ENCODE data around the gene NBPF1.
"Not testable (repeated sequence)": the region's sequence is repeated elsewhere in the genome, so short reads cannot be mapped to it uniquely, and the experiment has no call there.

The NBPF1 gene

DNA sequence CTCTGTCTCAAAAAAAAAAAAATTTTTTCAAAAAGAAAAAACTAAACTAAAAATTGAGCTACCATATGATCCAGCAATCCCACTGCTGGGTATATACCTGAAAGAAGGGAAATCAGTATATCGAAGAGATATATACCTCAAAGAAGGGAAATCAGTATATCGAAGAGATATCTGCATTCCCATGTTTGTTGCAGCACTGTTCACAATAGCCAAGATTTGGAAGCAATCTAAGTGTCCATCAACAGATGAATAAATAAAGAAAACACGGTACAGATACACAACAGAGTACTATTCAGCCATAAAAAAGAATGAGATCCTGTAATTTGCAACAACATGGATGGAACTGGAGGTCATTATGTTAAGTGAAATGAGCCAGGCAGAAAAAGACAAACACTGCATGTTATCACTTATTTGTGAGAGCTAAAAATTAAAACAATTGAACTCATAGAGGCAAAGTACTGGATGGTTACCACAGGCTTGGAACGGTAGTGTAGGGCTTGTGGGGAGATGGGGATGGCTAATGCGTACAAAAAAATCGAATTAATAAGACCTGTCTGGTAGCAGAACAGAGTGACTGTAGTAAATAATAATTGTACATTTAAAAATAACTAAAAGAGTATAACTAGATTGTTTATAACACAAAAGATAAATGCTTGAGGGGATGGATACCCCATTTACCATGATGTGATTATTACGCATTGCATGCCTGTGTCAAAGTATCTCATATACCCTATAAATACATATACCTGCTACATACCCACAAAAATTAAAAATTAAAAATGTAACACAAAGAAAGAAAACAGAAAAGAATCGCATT is 28.0 kb upstream of the NBPF1 start:
- not testable (repeated sequence) for H3K36me3 ChIP-seq (ENCODE audit: control insufficient read depth, insufficient read depth, low read length); H3K27ac ChIP-seq (ENCODE audit: insufficient read depth, low read depth, low read length, poor library complexity, severe bottlenecking); H3K9me3 ChIP-seq (ENCODE audit: control insufficient read depth, low read length); H3K4me1 ChIP-seq (ENCODE audit: control insufficient read depth, insufficient read depth, low read length); H3K27me3 ChIP-seq (ENCODE audit: control insufficient read depth, insufficient read depth, low read length, poor library complexity, severe bottlenecking); H3K4me3 ChIP-seq (ENCODE audit: insufficient read depth, low read depth, low read length)
- 93 to 94% methylated on average over 8 of the region's 8 CpGs for WGBS, 2 experiments

DNA sequence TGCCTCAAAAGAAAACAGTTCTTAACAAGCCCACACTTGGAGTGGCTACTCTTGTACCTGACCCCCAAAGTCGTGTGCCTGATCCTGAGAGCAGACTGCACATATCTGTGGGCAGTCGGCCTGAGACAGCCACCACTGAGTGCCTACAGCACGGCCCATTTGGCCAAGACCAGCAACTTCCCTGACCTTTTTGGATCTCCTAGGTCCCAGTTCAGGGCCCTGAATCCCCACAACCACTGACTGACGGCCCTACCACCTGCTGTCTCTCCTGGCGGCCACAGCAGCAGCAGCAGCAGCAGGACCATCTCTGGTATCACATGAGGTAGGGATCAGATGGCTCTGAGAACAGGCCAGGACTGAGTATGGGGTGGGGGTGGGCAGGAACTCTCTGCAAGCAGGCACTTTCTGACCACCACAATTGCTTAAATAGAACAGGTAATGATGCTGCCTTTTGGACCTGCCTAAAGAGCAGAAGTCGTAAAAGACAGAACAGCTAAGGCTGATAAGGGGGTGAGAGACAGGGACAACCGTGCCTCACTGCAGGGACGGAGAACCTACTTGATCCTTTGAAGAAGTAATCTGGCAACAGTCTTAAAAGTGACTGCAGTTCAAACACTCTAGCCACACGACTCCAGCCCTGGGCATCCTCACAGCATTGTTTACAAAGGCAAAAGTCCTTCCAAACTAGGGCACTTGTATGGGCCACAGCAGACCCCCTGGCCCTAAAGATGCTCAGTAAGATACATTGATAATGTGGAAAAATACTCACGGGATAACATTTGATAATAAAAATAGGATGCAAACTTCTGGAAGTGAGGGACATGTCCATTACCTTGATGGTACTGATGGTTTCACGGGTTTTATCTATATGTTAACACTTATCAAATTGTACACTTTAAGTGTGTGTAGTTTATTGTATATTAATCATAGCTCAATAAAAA is 26.0 kb upstream of the NBPF1 start:
- 80 to 82% methylated on average over 10 to 11 of the region's 11 CpGs for WGBS, 2 experiments
- not testable (repeated sequence) for H3K9me3 ChIP-seq (ENCODE audit: control insufficient read depth, low read length); H3K4me3 ChIP-seq (ENCODE audit: insufficient read depth, low read depth, low read length); H3K4me1 ChIP-seq (ENCODE audit: control insufficient read depth, insufficient read depth, low read length); H3K27ac ChIP-seq (ENCODE audit: insufficient read depth, low read depth, low read length, poor library complexity, severe bottlenecking); H3K27me3 ChIP-seq (ENCODE audit: control insufficient read depth, insufficient read depth, low read length, poor library complexity, severe bottlenecking); H3K36me3 ChIP-seq (ENCODE audit: control insufficient read depth, insufficient read depth, low read length)

DNA sequence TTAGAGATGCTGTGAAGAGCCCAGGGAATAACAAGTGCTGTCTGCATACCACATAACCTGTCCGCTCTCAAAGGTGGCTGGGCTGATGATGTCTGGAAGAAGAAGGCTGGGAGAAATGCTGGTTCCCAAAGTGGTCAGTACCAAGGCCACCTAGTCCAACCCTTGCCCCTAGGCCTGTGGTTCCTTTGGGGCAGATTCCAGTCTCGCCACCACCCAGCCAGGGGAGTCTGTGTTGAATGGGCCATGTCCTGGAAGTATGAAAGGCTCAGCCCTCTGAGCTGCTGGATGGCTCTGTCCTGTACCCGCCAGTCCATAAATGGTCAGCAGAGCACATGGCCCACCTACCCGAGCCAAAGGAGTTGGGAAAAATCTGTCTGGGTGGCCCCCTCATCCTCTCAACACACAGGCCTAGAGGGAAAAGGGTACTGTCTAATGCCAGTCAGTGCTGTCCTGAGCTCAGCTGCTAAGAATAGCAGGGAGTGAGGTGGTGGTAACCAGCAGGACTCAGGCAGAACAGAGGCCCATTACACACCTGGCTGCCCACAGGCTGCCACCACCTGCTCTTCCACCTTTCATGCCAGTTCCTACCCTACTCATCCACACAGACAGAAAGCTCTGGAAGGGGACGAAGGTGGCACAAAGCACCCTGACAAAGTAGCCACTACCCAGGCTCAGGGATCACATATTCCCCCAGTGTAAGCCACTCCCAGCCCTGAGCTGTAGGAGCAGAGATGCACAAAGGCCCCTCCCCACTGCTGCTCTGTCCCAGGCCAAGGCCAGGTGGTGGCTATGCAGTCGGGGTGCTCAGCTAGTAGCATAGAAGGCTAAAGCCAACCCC is 24.8 kb upstream of the NBPF1 start:
- not testable (repeated sequence) for H3K27ac ChIP-seq (ENCODE audit: insufficient read depth, low read depth, low read length, poor library complexity, severe bottlenecking); H3K36me3 ChIP-seq (ENCODE audit: control insufficient read depth, insufficient read depth, low read length); H3K27me3 ChIP-seq (ENCODE audit: control insufficient read depth, insufficient read depth, low read length, poor library complexity, severe bottlenecking); H3K4me3 ChIP-seq (ENCODE audit: insufficient read depth, low read depth, low read length); H3K9me3 ChIP-seq (ENCODE audit: control insufficient read depth, low read length); H3K4me1 ChIP-seq (ENCODE audit: control insufficient read depth, insufficient read depth, low read length)
- WGBS, 2 experiments, result 92 to 94% methylated on average over 5 to 6 of the region's 6 CpGs

DNA sequence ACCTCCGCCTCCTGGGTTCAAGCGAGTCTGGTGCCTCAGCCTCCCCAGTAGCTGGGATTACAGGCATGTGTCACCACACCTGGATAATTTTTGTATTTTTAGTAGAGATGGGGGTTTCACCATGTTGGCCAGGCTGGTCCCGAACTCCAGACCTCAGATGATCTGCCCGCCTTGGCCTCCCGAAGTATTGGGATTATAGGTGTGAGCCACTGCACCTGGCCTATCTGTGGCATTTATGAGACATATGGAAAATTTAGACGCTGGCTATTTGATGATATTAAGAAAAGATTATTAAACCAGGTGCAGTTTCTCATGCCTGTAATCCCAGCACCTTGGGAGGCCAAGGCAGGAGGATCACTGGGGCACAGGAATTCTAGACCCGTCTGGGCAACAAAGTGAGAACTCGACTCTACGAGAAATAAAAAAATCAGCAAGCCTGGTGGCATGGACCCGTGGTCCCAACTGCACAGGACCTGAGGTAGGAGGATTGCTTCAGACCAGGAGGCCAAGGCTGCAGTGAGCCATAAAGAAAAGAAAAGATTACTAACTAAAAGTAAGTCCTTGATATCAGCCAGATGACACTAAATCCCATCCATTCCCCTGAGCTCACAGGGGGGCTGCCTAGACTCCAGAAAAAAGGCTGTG is 23.3 kb upstream of the NBPF1 start:
- 92% methylated on average over 10 of the region's 10 CpGs for WGBS, 2 experiments
- not testable (repeated sequence) for H3K4me1 ChIP-seq (ENCODE audit: control insufficient read depth, insufficient read depth, low read length); H3K9me3 ChIP-seq (ENCODE audit: control insufficient read depth, low read length); H3K27me3 ChIP-seq (ENCODE audit: control insufficient read depth, insufficient read depth, low read length, poor library complexity, severe bottlenecking); H3K27ac ChIP-seq (ENCODE audit: insufficient read depth, low read depth, low read length, poor library complexity, severe bottlenecking); H3K4me3 ChIP-seq (ENCODE audit: insufficient read depth, low read depth, low read length)
- H3K36me3 ChIP-seq (ENCODE audit: control insufficient read depth, insufficient read depth, low read length), result peaks cover 14% of the 10 kb centered on the region

DNA sequence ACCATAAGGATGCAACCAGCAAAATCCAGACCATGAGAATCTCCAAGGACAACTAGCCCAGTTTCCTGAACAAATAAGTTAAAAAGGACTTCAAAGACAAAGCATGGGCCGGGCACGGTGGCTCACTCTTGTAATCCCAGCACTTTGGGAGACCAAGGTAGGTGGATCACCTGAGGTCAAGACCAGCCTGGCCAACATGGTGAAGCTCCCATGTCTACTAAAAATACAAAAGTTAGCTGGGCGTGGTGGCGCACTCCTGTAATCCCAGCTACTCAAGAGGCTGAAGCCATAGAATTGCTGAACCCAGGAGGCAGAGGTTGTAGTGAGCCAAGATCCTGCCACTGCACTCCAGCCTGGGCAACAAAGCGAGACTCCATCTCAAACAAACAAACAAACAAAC is 22.6 kb upstream of the NBPF1 start:
- H3K4me1 ChIP-seq (ENCODE audit: control insufficient read depth, insufficient read depth, low read length); H3K4me3 ChIP-seq (ENCODE audit: insufficient read depth, low read depth, low read length); H3K9me3 ChIP-seq (ENCODE audit: control insufficient read depth, low read length); H3K27me3 ChIP-seq (ENCODE audit: control insufficient read depth, insufficient read depth, low read length, poor library complexity, severe bottlenecking); H3K27ac ChIP-seq (ENCODE audit: insufficient read depth, low read depth, low read length, poor library complexity, severe bottlenecking): not testable (repeated sequence)
- H3K36me3 ChIP-seq (ENCODE audit: control insufficient read depth, insufficient read depth, low read length), result peaks cover 21% of the 10 kb centered on the region
- WGBS, 2 experiments, result 91 to 93% methylated on average over 5 of the region's 5 CpGs

DNA sequence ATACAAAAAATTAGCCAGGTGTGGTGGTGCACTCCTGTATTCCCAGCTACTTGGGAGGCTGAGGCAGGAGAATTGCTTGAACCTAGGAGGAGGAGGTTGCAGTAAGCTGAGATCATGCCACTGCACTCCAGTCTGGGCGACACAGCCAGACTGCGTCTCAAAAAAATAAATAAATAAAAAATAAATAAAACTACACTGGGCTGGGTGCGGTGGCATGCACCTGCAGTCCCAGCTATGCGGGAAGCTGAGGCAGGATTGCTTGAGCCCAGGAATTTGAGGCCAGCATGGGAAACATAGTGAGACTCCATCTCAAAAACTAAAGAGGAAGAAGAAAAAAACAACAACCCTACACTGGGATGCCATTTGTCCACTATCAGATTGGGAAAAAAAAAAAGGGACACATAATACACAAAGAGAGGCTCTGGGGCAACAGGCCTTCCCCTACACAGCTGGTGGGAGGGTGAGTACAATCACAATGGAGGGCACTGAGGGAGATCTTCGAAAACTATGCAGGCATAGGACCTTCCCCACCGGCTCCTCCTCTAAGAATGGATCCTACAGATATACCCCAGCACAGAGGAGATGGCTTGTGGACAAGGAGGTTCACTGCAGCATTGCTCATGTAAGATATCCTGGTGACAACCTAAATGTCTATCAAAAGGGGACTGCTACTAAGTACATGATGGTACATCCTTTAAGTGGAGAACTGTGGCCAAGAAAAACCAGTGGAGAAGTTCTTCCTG is 20.3 kb upstream of the NBPF1 start:
- WGBS, 2 experiments, result 97 to 98% methylated on average over 5 to 6 of the region's 6 CpGs
- not testable (repeated sequence) for H3K27me3 ChIP-seq (ENCODE audit: control insufficient read depth, insufficient read depth, low read length, poor library complexity, severe bottlenecking); H3K4me3 ChIP-seq (ENCODE audit: insufficient read depth, low read depth, low read length); H3K27ac ChIP-seq (ENCODE audit: insufficient read depth, low read depth, low read length, poor library complexity, severe bottlenecking); H3K4me1 ChIP-seq (ENCODE audit: control insufficient read depth, insufficient read depth, low read length); H3K9me3 ChIP-seq (ENCODE audit: control insufficient read depth, low read length)
- H3K36me3 ChIP-seq (ENCODE audit: control insufficient read depth, insufficient read depth, low read length), result peaks cover 31% of the 10 kb centered on the region

DNA sequence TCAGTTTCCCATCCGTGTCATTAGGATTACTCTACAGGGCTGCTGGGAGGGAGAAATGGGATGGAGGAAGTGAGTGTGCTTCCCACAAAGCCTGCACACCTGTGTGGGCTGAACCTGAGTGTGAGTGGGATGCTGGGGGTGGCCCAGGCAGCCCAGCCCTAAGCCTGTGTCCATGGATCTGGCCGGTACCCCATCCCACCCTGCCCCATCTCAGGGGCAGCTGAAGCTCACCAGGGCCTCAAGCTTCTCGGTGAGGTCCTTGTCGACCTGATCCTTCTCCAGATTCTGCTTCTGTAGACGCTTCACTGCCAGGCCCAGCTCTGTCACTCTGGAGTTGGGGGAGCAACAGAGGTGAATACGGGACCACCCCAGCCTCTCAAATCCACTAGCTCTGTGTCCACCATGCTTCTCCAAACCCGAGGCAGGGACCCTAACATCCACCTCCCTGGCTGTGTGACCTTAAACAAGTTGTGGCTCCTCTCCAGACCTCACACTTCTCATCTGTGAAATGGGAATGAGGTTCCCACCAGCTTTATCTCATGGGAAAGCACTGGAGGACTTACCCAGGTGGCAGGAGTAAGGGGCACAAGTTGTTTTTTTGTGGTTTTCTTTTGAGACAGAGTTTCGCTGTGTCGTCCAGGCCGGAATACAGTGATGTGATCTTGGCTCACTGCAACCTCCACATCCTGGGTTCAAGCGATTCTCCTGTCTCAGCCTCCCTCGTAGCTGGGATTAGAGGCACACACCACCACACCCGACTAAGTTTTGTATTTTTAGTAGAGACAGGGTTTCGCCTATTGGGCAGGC is 18.9 kb upstream of the NBPF1 start:
- H3K36me3 ChIP-seq (ENCODE audit: control insufficient read depth, insufficient read depth, low read length), result peaks cover 35% of the 10 kb centered on the region
- 91 to 94% methylated on average over 14 of the region's 14 CpGs for WGBS, 2 experiments
- H3K27me3 ChIP-seq (ENCODE audit: control insufficient read depth, insufficient read depth, low read length, poor library complexity, severe bottlenecking); H3K4me3 ChIP-seq (ENCODE audit: insufficient read depth, low read depth, low read length); H3K27ac ChIP-seq (ENCODE audit: insufficient read depth, low read depth, low read length, poor library complexity, severe bottlenecking); H3K9me3 ChIP-seq (ENCODE audit: control insufficient read depth, low read length); H3K4me1 ChIP-seq (ENCODE audit: control insufficient read depth, insufficient read depth, low read length): not testable (repeated sequence)

DNA sequence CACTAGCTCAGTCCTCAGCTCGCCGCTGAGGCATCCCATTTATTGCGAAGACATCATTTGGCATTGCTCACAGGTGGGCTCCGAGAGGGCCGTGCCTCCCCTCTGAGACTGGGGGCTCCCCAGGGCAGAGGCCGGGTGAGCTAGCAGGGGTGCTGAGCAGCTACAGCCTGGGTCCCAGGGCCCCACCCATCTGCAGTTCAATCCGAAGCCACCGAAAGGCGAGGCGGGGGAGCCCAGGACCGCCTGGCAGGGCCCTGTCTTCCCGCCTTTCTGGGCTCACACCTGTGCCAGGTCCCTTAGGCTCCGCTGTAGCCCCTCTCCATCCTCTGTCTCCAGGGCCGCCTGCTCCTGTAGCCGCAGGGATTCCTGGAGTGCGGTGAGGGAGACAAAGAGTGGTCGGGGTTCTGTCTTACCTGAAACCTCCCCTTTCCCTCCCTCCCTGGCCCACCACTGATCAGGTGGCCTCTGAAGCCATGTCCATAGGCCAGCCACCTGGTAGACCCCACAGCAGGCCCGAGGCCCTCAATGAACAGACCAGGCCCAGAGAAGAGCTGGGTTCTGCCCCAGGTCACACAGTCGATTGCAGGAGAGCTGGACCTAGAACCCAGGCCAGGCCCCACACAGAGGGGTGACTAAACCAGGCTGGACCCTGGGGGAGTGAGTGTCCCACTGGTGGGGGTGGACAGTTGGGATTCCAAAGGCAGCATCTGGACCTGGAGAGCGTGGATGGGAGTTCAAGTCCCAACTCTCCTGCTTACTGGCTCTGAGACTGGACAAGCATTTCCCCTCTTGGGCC is 18.1 kb upstream of the NBPF1 start:
- no peaks in the 10 kb centered on the region for H3K9me3 ChIP-seq (ENCODE audit: control insufficient read depth, low read length)
- H3K36me3 ChIP-seq (ENCODE audit: control insufficient read depth, insufficient read depth, low read length), result peaks cover 36% of the 10 kb centered on the region
- no peaks in the 10 kb centered on the region for H3K27me3 ChIP-seq (ENCODE audit: control insufficient read depth, insufficient read depth, low read length, poor library complexity, severe bottlenecking)
- H3K4me1 ChIP-seq (ENCODE audit: control insufficient read depth, insufficient read depth, low read length), result no peaks in the 10 kb centered on the region
- WGBS, 2 experiments, result 91 to 92% methylated on average over 20 of the region's 20 CpGs
- no peak overlapping the region for H3K27ac ChIP-seq (ENCODE audit: insufficient read depth, low read depth, low read length, poor library complexity, severe bottlenecking)
- no peak overlapping the region for H3K4me3 ChIP-seq (ENCODE audit: insufficient read depth, low read depth, low read length)
